A673 (cell line): ENCODE measurements around the gene PLVAP. TPM values are rescaled to one million over a fixed set of nuclear protein-coding genes. Genes with fewer than 3 reads are reported as not detected.

Experiments used
- BruUV-seq: library from RNA; stranded (reverse); fragments of 400-500 nt; replicated peaks from 2 replicates; lab custom pipeline; 2021; lab: Mats Ljungman, UMichigan
- CTCF ChIA-PET: fragments of 300-600 bp; sonication (Branson Sonifier 250); formaldehyde crosslinking; loops from one replicate; lab custom pipeline; 2022; ENCODE audit warnings: antibody characterized with exemption; lab: Charles Lee
- POLR2A ChIA-PET: fragments of 300-600 bp; sonication (Branson Sonifier 250); formaldehyde crosslinking; loops from one replicate; lab custom pipeline; 2022; ENCODE audit warnings: antibody characterized with exemption; ENCODE audit not compliant: low non-redundant PET; lab: Charles Lee
- DNase-seq: peaks from one replicate; pipeline ENCODE4 v3.0.0-alpha.2; 2015; ENCODE audit warnings: low spot score
- H3K27ac ChIP-seq: fragments of 200-600 bp; sonication (generic); 2 replicates; pipeline ENCODE4 v1.5.1; 2016; ENCODE audit warnings: mixed run types, low read depth, mild to moderate bottlenecking, mixed read lengths, antibody characterized with exemption, low read length; ENCODE audit not compliant: poor library complexity, severe bottlenecking
- H3K27me3 ChIP-seq: fragments of 200-600 bp; sonication (generic); replicated peaks from 2 replicates; pipeline ENCODE4 v1.6.1; 2017; ENCODE audit warnings: mixed run types, low read depth, mild to moderate bottlenecking, mixed read lengths, antibody characterized with exemption, low read length; ENCODE audit not compliant: insufficient read depth, poor library complexity
- H3K36me3 ChIP-seq: fragments of 200-600 bp; sonication (generic); 2 replicates; pipeline ENCODE4 v1.6.1; 2016; ENCODE audit warnings: mixed run types, mild to moderate bottlenecking, mixed read lengths, antibody characterized with exemption, low read length; ENCODE audit not compliant: insufficient read depth, poor library complexity, severe bottlenecking
- H3K4me1 ChIP-seq: fragments of 200-600 bp; sonication (generic); 2 replicates; pipeline ENCODE4 v1.6.1; 2017; ENCODE audit warnings: mixed run types, mild to moderate bottlenecking, mixed read lengths, antibody characterized with exemption, low read length; ENCODE audit not compliant: insufficient read depth, poor library complexity, severe bottlenecking
- H3K4me3 ChIP-seq: fragments of 200-600 bp; sonication (generic); 2 replicates; pipeline ENCODE4 v1.5.1; 2016; ENCODE audit warnings: low read depth, mixed run types, mild to moderate bottlenecking, mixed read lengths, low read length; ENCODE audit not compliant: poor library complexity, severe bottlenecking
- H3K9me3 ChIP-seq: fragments of 200-600 bp; sonication (generic); 2 replicates; pipeline ENCODE4 v1.6.1; 2016; ENCODE audit warnings: mixed run types, low read depth, mild to moderate bottlenecking, mixed read lengths, antibody characterized with exemption, low read length; ENCODE audit not compliant: poor library complexity, severe bottlenecking
- CTCF ChIP-seq: fragments of 300-800, 200-600 bp; sonication (generic); conservative IDR thresholded peaks from 2 replicates; pipeline ENCODE4 v1.5.1; 2017; ENCODE audit warnings: low read depth, mild to moderate bottlenecking, antibody characterized with exemption, low read length, moderate library complexity, mixed read lengths
- EZH2 ChIP-seq: fragments of 200-600 bp; sonication (generic); IDR thresholded peaks from 2 replicates; pipeline ENCODE4 v1.6.1; 2017; ENCODE audit warnings: borderline replicate concordance, low read depth, mild to moderate bottlenecking, mixed read lengths, antibody characterized with exemption, low read length; ENCODE audit not compliant: poor library complexity, severe bottlenecking
- intact Hi-C: fragments of 100-400 bp; cut with micrococcal nuclease; formaldehyde crosslinking; loops from one replicate; pipeline ENCODE4 v1.10.0; 2022; ENCODE audit not compliant: unreplicated experiment
- total RNA-seq: library from RNA; stranded (reverse); gene quantifications from 2 replicates; pipeline ENCODE4 v1.2.3, GENCODE V29; 2021

The PLVAP gene
- total RNA-seq, 1 experiment from 2014 or later, result 0.24 TPM

- POLR2A ChIA-PET, result no interaction called here
- BruUV-seq, result TSS peak; percentile 40
- Histone ChIP-seq H3K4me1 (no peaks in the 10 kb centered on the region), H3K4me3 (no peak overlapping the region), H3K27ac (no peak overlapping the region), H3K27me3 (no peaks in the 10 kb centered on the region), H3K9me3 (no peaks in the 10 kb centered on the region), H3K36me3 (peaks cover 20% of the 10 kb centered on the region)
- TF ChIP-seq EZH2 (no peak), CTCF (no peak)
- no peak for DNase-seq
- intact Hi-C loops, result no loop called here
- CTCF ChIA-PET, result no interaction called here
Observed at GRCh38 chr19:17324357-17325114, 52.6 kb downstream of the PLVAP start.

- BruUV-seq, result no TSS peak
- Histone ChIP-seq H3K27ac (no peak overlapping the region), H3K4me3 (no peak overlapping the region), H3K27me3 (no peaks in the 10 kb centered on the region), H3K4me1 (no peaks in the 10 kb centered on the region), H3K36me3 (peaks cover 20% of the 10 kb centered on the region), H3K9me3 (no peaks in the 10 kb centered on the region)
- intact Hi-C loops, result no loop called here
- POLR2A ChIA-PET, result no interaction called here
- DNase-seq, result no peak
- no peak for TF ChIP-seq CTCF
- no peak for TF ChIP-seq EZH2
- CTCF ChIA-PET, result no interaction called here
Observed at GRCh38 chr19:17323964-17324332, 53.2 kb downstream of the PLVAP start.

GRCh38 chr19:17323300-17323963, 53.7 kb downstream of the PLVAP start:
- peak overlapping the region; percentile 50 for H3K27ac ChIP-seq
- TF ChIP-seq CTCF (no peak), EZH2 (no peak)
- H3K36me3 ChIP-seq, result peaks cover 20% of the 10 kb centered on the region
- H3K4me3 ChIP-seq, result no peak overlapping the region
- H3K27me3 ChIP-seq, result no peaks in the 10 kb centered on the region
- DNase-seq, result no peak
- ChIA-PET POLR2A (no interaction called here), CTCF (no interaction called here)
- H3K4me1 ChIP-seq, result no peaks in the 10 kb centered on the region
- intact Hi-C loops, result no loop called here
- H3K9me3 ChIP-seq, result no peaks in the 10 kb centered on the region
- no TSS peak for BruUV-seq
